Heart left ventricle (tissue), 16 donors: ENCODE data around the gene DNAL1. TPM values are rescaled to one million over a fixed set of nuclear protein-coding genes. Genes with fewer than 3 reads are reported as not detected.

Experiments used
- ATAC-seq, 4 donors: fragments of 200-7000 bp; cut with Tn5 transposase; one replicate each; pipeline ENCODE4 v1.9.1; 2020 to 2022; ENCODE audit warnings: moderate library complexity in 4 of 4, mild to moderate bottlenecking in 3 of 4, moderate number of reproducible peaks in 1 of 4
- DNase-seq, 5 donors: peaks; one replicate each; pipeline ENCODE4 v3.0.0-alpha.2; 2020
- H3K27ac ChIP-seq, 12 donors: fragments of 200-600 bp; sonication (generic) in 4 of 12; one replicate each; pipeline versions ENCODE4 v1.5.0 to v1.8.0; 2016 to 2022; ENCODE audit warnings: mild to moderate bottlenecking in 2 of 12
- H3K27me3 ChIP-seq, 9 donors: fragments of 200-600 bp; sonication (generic) in 2 of 9; one replicate each; pipeline versions ENCODE4 v1.5.1 to v1.8.0; 2016 to 2022; ENCODE audit warnings: mild to moderate bottlenecking in 3 of 9
- H3K36me3 ChIP-seq, 9 donors: fragments of 200-600 bp; sonication (generic) in 2 of 9; one replicate each; pipeline versions ENCODE4 v1.5.0 to v1.8.0; 2018 to 2022; ENCODE audit warnings: mild to moderate bottlenecking in 2 of 9
- H3K4me1 ChIP-seq, 12 donors: fragments of 200-600 bp; sonication (generic) in 4 of 12; one replicate each; pipeline versions ENCODE4 v1.5.0 to v1.8.0; 2016 to 2022; ENCODE audit warnings: mild to moderate bottlenecking in 3 of 12
- H3K4me3 ChIP-seq, 12 donors: fragments of 200-600 bp; sonication (generic) in 4 of 12; one replicate each; pipeline versions ENCODE4 v1.5.0 to v1.8.0; 2017 to 2022; ENCODE audit warnings: mild to moderate bottlenecking in 9 of 12, moderate library complexity in 4 of 12
- H3K9me3 ChIP-seq, 12 donors: fragments of 200-600 bp; sonication (generic) in 4 of 12; one replicate each; pipeline versions ENCODE4 v1.5.0 to v1.8.0; 2016 to 2022; ENCODE audit warnings: mild to moderate bottlenecking in 1 of 12
- CTCF ChIP-seq, 12 donors: fragments of 200-600 bp; sonication (generic) in 4 of 12; IDR thresholded peaks; one replicate each; pipeline versions ENCODE4 v1.5.0 to v1.8.0; 2018 to 2022; ENCODE audit warnings: antibody characterized with exemption in 12 of 12, mild to moderate bottlenecking in 5 of 12
- POLR2A ChIP-seq, 2 donors: fragments of 450-650 bp; IDR thresholded peaks; one replicate each; pipeline ENCODE4 v1.6.1; 2017; ENCODE audit warnings: antibody characterized with exemption in 2 of 2, mild to moderate bottlenecking in 2 of 2, moderate library complexity in 2 of 2
- WGBS, 4 donors: extraction: QIAGEN DNeasy Blood & Tissue Kit in 2 of 4; methylation state at CpG; one replicate each; pipeline versions ENCODE4 v1.1.5 to v1.1.7; 2013 to 2018; 5-methylcytosine and 5-hydroxymethylcytosine counted together
- intact Hi-C, 10 donors: fragments of 100-400 bp; cut with DNase I; formaldehyde crosslinking; loops; one replicate each; pipeline versions ENCODE4 v1.11.1 to v1.14.2; 2022
- polyA plus RNA-seq, 2 donors: library from polyadenylated mRNA; stranded (reverse); fragments of 200-250 nt; gene quantifications; one replicate each; pipeline ENCODE4 v1.2.3, GENCODE V29; 2013
- total RNA-seq, 9 donors: library from RNA; depleted of rRNA in 2 of 9; stranded (reverse); fragments of >200 nt in 2 of 9; fragmentation: NEBNext Ultra II Directional in 3 of 9; extraction: Animal tissue kit (Norgen Biotek cat#: 25700) in 3 of 9; gene quantifications; one replicate each; pipeline versions ENCODE4 v1.1.0 to v1.2.4, GENCODE V29; 2016 to 2023
- donor health status: ischemic (EF 13 %, LVEDD 7.1; RV severe dilation, severe dysfunction).
- donor health status: healthy with polysubstance abuse.
- donor health status: DM: no; HTN: yes; CAD: no.
- donor health status: DM: no; HTN: no; CAD: no.
- donor health status: ischemic (EF 25% LVEDD 6.9; RV normal size, moderate dysfunction).
- donor health status: ischemic (EF 25% LVEDD 5.7; RV mildly dilated, moderate dysfunction).
- donor health status: healthy.
- donor health status: DM: yes; HTN: yes; CAD: no.
- donor health status: ischemic (EF 35%, LVEDD 5.7; RV mildly dilated, moderate dysfunction).
- donor health status: nonischemic (EF 11% LVEDD 7.7; RV severe dilation, severe dysfunction).
- donor health status: DM: yes; HTN: yes; CAD: no.
- donor health status: PGD.
- donor health status: ischemic (EF 29% LVEDD 5.4; RV normal size, mild dysfunction).
- donor health status: nonischemic (EF 23%, LVEDD 6.1; RV moderate dilation, normal function).

DNAL1 gene
- total and polyA plus RNA-seq, 11 donors: 5.2 to 24.5 (median 13.3) TPM

GRCh38 chr14:73712071-73712506, 67.3 kb downstream of the DNAL1 start:
- peaks cover 0 to 35% (median 24%) of the 10 kb centered on the region in 12 donors for H3K4me1 ChIP-seq
- no peaks in the 10 kb centered on the region for H3K27me3 ChIP-seq
- ATAC-seq (no peak), DNase-seq (no peak)
- 24 to 36% (median 29%) methylated on average over 11 of the region's 11 CpGs for WGBS, 4 donors
- no peaks in the 10 kb centered on the region for H3K9me3 ChIP-seq
- peaks cover 0 to 20% (median 17%) of the 10 kb centered on the region in 9 donors for H3K36me3 ChIP-seq
- intact Hi-C loops: loop anchor here in 2 of 10 donors (5.0 to 10.0 kb wide), 2 partner anchors 65 to 67 kb away; partner anchors contain the start of gene DNAL1 (in 1 of the 2)
- peak overlapping the region in 11 of 12 donors; percentile 69 to 94 (median 85) for H3K4me3 ChIP-seq
- TF ChIP-seq POLR2A (IDR thresholded peaks at IDR 0.05) (no peak), CTCF (IDR thresholded peaks at IDR 0.05) (no peak)
- peak overlapping the region in 8 of 12 donors; percentile 13 to 96 (median 90) for H3K27ac ChIP-seq

- DNase-seq (peak in 1 of 5 donors; percentile 22), ATAC-seq (peak in 3 of 4 donors; percentile 5 to 34 (median 18))
- H3K9me3 ChIP-seq: no peaks in the 10 kb centered on the region
- intact Hi-C loops: loop anchor here in 2 of 10 donors (5.0 to 10.0 kb wide), 2 partner anchors 65 to 68 kb away; partner anchors contain the start of gene DNAL1 (in 1 of the 2)
- WGBS, 4 donors: 12 to 25% (median 18%) methylated on average over 20 of the region's 20 CpGs
- peaks cover 0 to 26% (median 23%) of the 10 kb centered on the region in 9 donors for H3K36me3 ChIP-seq
- TF ChIP-seq CTCF (IDR thresholded peaks at IDR 0.05) (no peak), POLR2A (IDR thresholded peaks at IDR 0.05) (no peak)
- no peaks in the 10 kb centered on the region for H3K27me3 ChIP-seq
- H3K4me3 ChIP-seq: peak overlapping the region; percentile 69 to 94 (median 86)
- H3K4me1 ChIP-seq: peaks cover 0 to 40% (median 26%) of the 10 kb centered on the region in 12 donors
- peak overlapping the region in 9 of 12 donors; percentile 13 to 96 (median 91) for H3K27ac ChIP-seq
Observed at GRCh38 chr14:73712540-73713180, 67.9 kb downstream of the DNAL1 start.

- 4 to 10% (median 8%) methylated on average over 21 of the region's 21 CpGs for WGBS, 4 donors
- DNase-seq: peak in 1 of 5 donors; percentile 25
- Histone ChIP-seq H3K36me3 (peaks cover 0 to 32% (median 28%) of the 10 kb centered on the region in 9 donors), H3K4me3 (peak overlapping the region; percentile 69 to 94 (median 86)), H3K9me3 (no peaks in the 10 kb centered on the region), H3K4me1 (peaks cover 0 to 45% (median 26%) of the 10 kb centered on the region in 12 donors), H3K27me3 (no peaks in the 10 kb centered on the region), H3K27ac (peak overlapping the region; percentile 54 to 96 (median 92))
- peak in 1 of 4 donors; percentile 13 for ATAC-seq
- no peak for TF ChIP-seq CTCF (IDR thresholded peaks at IDR 0.05)
- no peak for TF ChIP-seq POLR2A (IDR thresholded peaks at IDR 0.05)
- intact Hi-C loops: loop anchor here in 2 of 10 donors (5.0 to 10.0 kb wide), 2 partner anchors 66 to 69 kb away; partner anchors contain the start of gene DNAL1 (in 1 of the 2)
Observed at GRCh38 chr14:73713206-73713802, 68.5 kb downstream of the DNAL1 start.
